Mesangial cell (primary cell): ENCODE measurements around the gene CPNE4. TPM values are rescaled to one million over a fixed set of nuclear protein-coding genes. Genes with fewer than 3 reads are reported as not detected.

Experiments used
- total RNA-seq: library from RNA; depleted of rRNA; stranded (reverse); fragments of >200 nt; gene quantifications from 2 replicates; pipeline ENCODE4 v1.2.3, GENCODE V29; 2015

CPNE4 gene
- 0.16 TPM in 1 of 2 replicates, not detected in the other for total RNA-seq

GRCh38 chr3:132034486-132035464 is at the start of gene CPNE4:
CPNE4 (minus strand) TSS chr3:132035014.

GRCh38 chr3:131502530-131503319 is 532.1 kb downstream of the CPNE4 start, which contains the start of gene MRPL3:
MRPL3 (minus strand) TSS chr3:131502971; CDS start chr3:131502821, 150 bp downstream.

